CD4-positive, alpha-beta T cell treated with Interleukin-10 for 1 hour (primary cell): ENCODE measurements around the gene MACROD1.

ENCODE experiments used
- DNase-seq: peaks from one replicate; pipeline ENCODE4 v3.0.0-alpha.2; 2020

The MACROD1 gene

GRCh38 chr11:64008283-64008913 lies 157.5 kb downstream of the MACROD1 start:
- no peak for DNase-seq

GRCh38 chr11:64007629-64008282 lies 158.2 kb downstream of the MACROD1 start:
- no peak for DNase-seq

- DNase-seq, result no peak
Measured at GRCh38 chr11:64007160-64007628, 158.7 kb downstream of the MACROD1 start.

- DNase-seq, result no peak
Measured at GRCh38 chr11:64006398-64006797, 159.5 kb downstream of the MACROD1 start.

GRCh38 chr11:64005691-64006090 lies 160.2 kb downstream of the MACROD1 start:
- no peak for DNase-seq

- no peak for DNase-seq
Measured at GRCh38 chr11:64004590-64004984, 161.3 kb downstream of the MACROD1 start.

- no peak for DNase-seq
Measured at GRCh38 chr11:64003807-64004589, 161.9 kb downstream of the MACROD1 start.

GRCh38 chr11:64001484-64002420 lies 164.2 kb downstream of the MACROD1 start:
- DNase-seq, result no peak

- DNase-seq, result no peak
Measured at GRCh38 chr11:64000740-64001483, 165.0 kb downstream of the MACROD1 start.

GRCh38 chr11:64000026-64000739 lies 165.7 kb downstream of the MACROD1 start:
- DNase-seq, result peak; percentile 76

- peak; percentile 67 for DNase-seq
Measured at GRCh38 chr11:63999349-64000025, 166.4 kb downstream of the MACROD1 start.

- no peak for DNase-seq
Measured at GRCh38 chr11:63998558-63999348, 167.2 kb downstream of the MACROD1 start.

- no peak for DNase-seq
Measured at GRCh38 chr11:63997801-63998337, 168.0 kb downstream of the MACROD1 start.

GRCh38 chr11:63997104-63997700 lies 168.7 kb downstream of the MACROD1 start:
- DNase-seq, result no peak

GRCh38 chr11:63996512-63996911 lies 169.4 kb downstream of the MACROD1 start:
- DNase-seq, result no peak

GRCh38 chr11:63993993-63994392 lies 171.9 kb downstream of the MACROD1 start:
- no peak for DNase-seq

GRCh38 chr11:63993100-63993499 lies 172.8 kb downstream of the MACROD1 start:
- DNase-seq, result no peak

- no peak for DNase-seq
Measured at GRCh38 chr11:63991558-63991957, 174.4 kb downstream of the MACROD1 start.

- DNase-seq, result no peak
Measured at GRCh38 chr11:63986932-63987513, 178.9 kb downstream of the MACROD1 start.
